Peyer's patch (tissue), 4 donors: ENCODE data around the gene OR1G1.

Experiments used
- CTCF ChIP-seq, 6 experiments: fragments of 450-650 bp in 4 of 6; fragments of 200-600 bp in 2 of 6; sonication (generic) in 1 of 6; IDR thresholded peaks; one replicate each; pipeline ENCODE4 v1.5.1; 2017 to 2019; ENCODE audit warnings: antibody characterized with exemption in 6 of 6, mild to moderate bottlenecking in 3 of 6, moderate library complexity in 1 of 6
- POLR2A ChIP-seq, 2 donors: fragments of 450-650 bp; IDR thresholded peaks; one replicate each; pipeline ENCODE4 v1.5.1; 2017; ENCODE audit warnings: antibody characterized with exemption in 2 of 2, mild to moderate bottlenecking in 2 of 2, moderate library complexity in 2 of 2

GRCh38 chr17:3167574-3167973 is 40.2 kb upstream of the OR1G1 start:
- TF ChIP-seq CTCF (IDR thresholded peaks at IDR 0.05): no peak
- TF ChIP-seq POLR2A (IDR thresholded peaks at IDR 0.05): no peak
